GM18909 (cell line): ENCODE measurements around the gene NR3C2.

Experiments
- ATAC-seq: cut with Tn5 transposase; IDR thresholded peaks from one replicate; pipeline ENCODE4 v1.9.1; 2021; ENCODE audit warnings: mild to moderate bottlenecking; ENCODE audit not compliant: unreplicated experiment, poor library complexity

Gene NR3C2

GRCh38 chr4:148034813-148035212 lies 407.4 kb downstream of the NR3C2 start:
- no peak for ATAC-seq

DNA sequence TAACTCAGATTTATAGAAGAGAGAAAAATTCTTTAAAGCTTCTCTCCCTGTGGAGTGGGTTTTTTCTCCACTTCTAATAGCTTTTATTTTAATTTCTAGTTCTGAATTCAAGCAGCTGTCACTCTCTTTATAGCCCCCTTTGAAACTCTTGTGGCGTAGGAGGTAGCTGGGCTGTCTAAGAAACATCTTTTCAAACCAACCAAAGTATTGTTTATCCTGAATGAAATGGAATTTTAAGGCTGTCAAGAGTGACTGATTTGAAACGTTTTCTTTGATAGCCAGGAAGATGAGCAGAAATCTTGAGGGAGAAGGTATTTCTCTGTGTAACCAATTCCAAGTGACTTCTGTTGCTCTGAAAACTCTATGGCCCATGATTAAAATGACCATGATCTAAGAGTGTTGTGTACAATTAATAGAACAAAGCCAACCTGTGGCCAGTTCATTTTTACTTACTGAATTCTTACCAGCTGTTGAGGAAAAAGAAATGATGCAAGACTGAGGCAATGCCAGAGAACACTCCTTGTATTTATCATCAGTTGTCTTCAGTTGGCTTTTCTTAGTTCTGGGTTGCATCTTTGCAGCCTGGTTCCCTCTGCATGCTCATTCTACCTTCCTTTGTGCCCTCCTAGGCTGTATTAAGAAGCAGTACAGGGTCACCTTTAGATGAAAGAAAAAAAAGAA lies 411.9 kb downstream of the NR3C2 start:
- no peak for ATAC-seq

GRCh38 chr4:148029781-148030180 lies 412.4 kb downstream of the NR3C2 start:
- no peak for ATAC-seq
